Fibroblast of peridontal ligament (primary cell): ENCODE results near the gene PRDM16.
A peak's percentile ranks its signal among the peaks of the same experiment; 100 is the strongest.

Experiments
- DNase-seq: peaks from one replicate; pipeline ENCODE4 v3.0.0-alpha.2; 2010; ENCODE audit errors: extremely low read depth

The PRDM16 gene

GRCh38 chr1:3204725-3205124 lies 135.7 kb downstream of the PRDM16 start:
- DNase-seq: no peak

GRCh38 chr1:3205815-3206214 lies 136.8 kb downstream of the PRDM16 start:
- no peak for DNase-seq

- DNase-seq: no peak
Observed at GRCh38 chr1:3206696-3207095, 137.7 kb downstream of the PRDM16 start.

- DNase-seq: no peak
Observed at GRCh38 chr1:3207217-3207848, 138.3 kb downstream of the PRDM16 start.

GRCh38 chr1:3208819-3209200 lies 139.8 kb downstream of the PRDM16 start:
- no peak for DNase-seq

- no peak for DNase-seq
Observed at GRCh38 chr1:3209201-3209600, 140.2 kb downstream of the PRDM16 start.

GRCh38 chr1:3211582-3212375 lies 142.8 kb downstream of the PRDM16 start:
- DNase-seq: no peak

GRCh38 chr1:3212453-3213355 lies 143.7 kb downstream of the PRDM16 start:
- DNase-seq: no peak

GRCh38 chr1:3213730-3214129 lies 144.7 kb downstream of the PRDM16 start:
- no peak for DNase-seq

- DNase-seq: no peak
Observed at GRCh38 chr1:3215198-3216014, 146.4 kb downstream of the PRDM16 start.

GRCh38 chr1:3216015-3216391 lies 147.0 kb downstream of the PRDM16 start:
- DNase-seq: no peak

GRCh38 chr1:3217181-3217641 lies 148.2 kb downstream of the PRDM16 start:
- no peak for DNase-seq

- no peak for DNase-seq
Observed at GRCh38 chr1:3217979-3218679, 149.1 kb downstream of the PRDM16 start.

GRCh38 chr1:3219005-3219790 lies 150.2 kb downstream of the PRDM16 start:
- DNase-seq: peak; percentile 73

GRCh38 chr1:3219791-3220467 lies 150.9 kb downstream of the PRDM16 start:
- DNase-seq: no peak

GRCh38 chr1:3221112-3222041 lies 152.4 kb downstream of the PRDM16 start:
- DNase-seq: no peak

GRCh38 chr1:3222042-3222692 lies 153.2 kb downstream of the PRDM16 start:
- no peak for DNase-seq

GRCh38 chr1:3225661-3226060 lies 156.7 kb downstream of the PRDM16 start:
- DNase-seq: no peak
